PC-9 (cell line): ENCODE data around the gene PLAGL1. TPM values are rescaled to one million over a fixed set of nuclear protein-coding genes. Genes with fewer than 3 reads are reported as not detected.

Source experiments
- BruUV-seq: library from RNA; stranded (reverse); fragments of 400-500 nt; replicated peaks from 2 replicates; lab custom pipeline; 2021; lab: Mats Ljungman, UMichigan
- CTCF ChIA-PET: fragments of 300-600 bp; sonication (Branson Sonifier 250); formaldehyde crosslinking; loops from one replicate; lab custom pipeline; 2022; ENCODE audit warnings: antibody characterized with exemption; lab: Charles Lee
- POLR2A ChIA-PET: fragments of 300-600 bp; sonication (Branson Sonifier 250); formaldehyde crosslinking; loops from one replicate; lab custom pipeline; 2022; ENCODE audit warnings: antibody characterized with exemption; ENCODE audit not compliant: unreplicated experiment; lab: Charles Lee
- DNase-seq, 2 experiments: peaks; one replicate each; pipeline versions ENCODE4 v3.0.0 to v3.0.0-alpha.2; 2015 to 2022; ENCODE audit warnings: mixed read lengths in 1 of 2
- H2AFZ ChIP-seq: fragments of 200-600 bp; sonication (generic); 2 replicates; pipeline ENCODE4 v1.8.1; 2017; ENCODE audit warnings: antibody characterized with exemption
- H3F3A ChIP-seq: fragments of 200-600 bp; sonication (generic); 2 replicates; pipeline ENCODE4 v1.8.1; 2017; ENCODE audit warnings: antibody characterized with exemption, mild to moderate bottlenecking, low read depth; ENCODE audit not compliant: insufficient read depth
- H3K27ac ChIP-seq: fragments of 200-600 bp; sonication (generic); 2 replicates; pipeline ENCODE4 v1.6.1; 2016; ENCODE audit warnings: mixed run types
- H3K27me3 ChIP-seq: fragments of 200-600 bp; sonication (generic); 2 replicates; pipeline ENCODE4 v1.6.1; 2016; ENCODE audit warnings: low read depth, mixed run types; ENCODE audit not compliant: insufficient read depth
- H3K36me3 ChIP-seq: fragments of 200-600 bp; sonication (generic); 2 replicates; pipeline ENCODE4 v1.6.1; 2016; ENCODE audit warnings: low read depth, mixed run types
- H3K4me1 ChIP-seq: fragments of 200-600 bp; sonication (generic); replicated peaks from 2 replicates; pipeline ENCODE4 v1.6.1; 2016; ENCODE audit warnings: mixed run types; ENCODE audit not compliant: insufficient read depth
- H3K4me2 ChIP-seq: fragments of 200-600 bp; sonication (generic); 2 replicates; pipeline ENCODE4 v1.6.1; 2017; ENCODE audit warnings: mixed run types
- H3K4me3 ChIP-seq: fragments of 200-600 bp; sonication (generic); 2 replicates; pipeline ENCODE4 v1.6.1; 2016; ENCODE audit warnings: mixed run types
- H3K79me2 ChIP-seq: fragments of 200-600 bp; sonication (generic); 2 replicates; pipeline ENCODE4 v1.6.1; 2017; ENCODE audit warnings: low read depth, mixed run types
- H3K9me2 ChIP-seq: fragments of 200-600 bp; sonication (generic); 2 replicates; pipeline ENCODE4 v1.8.1; 2017; ENCODE audit warnings: mild to moderate bottlenecking; ENCODE audit not compliant: insufficient read depth
- H3K9me3 ChIP-seq: fragments of 200-600 bp; sonication (generic); 2 replicates; pipeline ENCODE4 v1.8.1; 2016; ENCODE audit warnings: low read depth; ENCODE audit not compliant: insufficient read depth
- H4K20me1 ChIP-seq: fragments of 200-600 bp; sonication (generic); 2 replicates; pipeline ENCODE4 v1.8.1; 2017; ENCODE audit not compliant: insufficient read depth
- CTCF ChIP-seq: fragments of 200-600 bp; sonication (generic); conservative IDR thresholded peaks from 2 replicates; pipeline ENCODE4 v1.6.1; 2017; ENCODE audit warnings: mixed run types, antibody characterized with exemption, mild to moderate bottlenecking, moderate library complexity
- EZH2 ChIP-seq: fragments of 200-600 bp; sonication (generic); IDR thresholded peaks from 2 replicates; pipeline ENCODE4 v1.8.0; 2017; ENCODE audit warnings: antibody characterized with exemption, low read depth
- intact Hi-C: fragments of 100-400 bp; cut with micrococcal nuclease; formaldehyde crosslinking; loops from one replicate; pipeline ENCODE4 v1.10.0; 2022; ENCODE audit not compliant: unreplicated experiment
- total RNA-seq: library from RNA; stranded (reverse); gene quantifications from 2 replicates; pipeline ENCODE4 v1.2.3, GENCODE V29; 2021

PLAGL1 gene
- total RNA-seq, 1 experiment from 2014 or later: 8.3 TPM

DNA sequence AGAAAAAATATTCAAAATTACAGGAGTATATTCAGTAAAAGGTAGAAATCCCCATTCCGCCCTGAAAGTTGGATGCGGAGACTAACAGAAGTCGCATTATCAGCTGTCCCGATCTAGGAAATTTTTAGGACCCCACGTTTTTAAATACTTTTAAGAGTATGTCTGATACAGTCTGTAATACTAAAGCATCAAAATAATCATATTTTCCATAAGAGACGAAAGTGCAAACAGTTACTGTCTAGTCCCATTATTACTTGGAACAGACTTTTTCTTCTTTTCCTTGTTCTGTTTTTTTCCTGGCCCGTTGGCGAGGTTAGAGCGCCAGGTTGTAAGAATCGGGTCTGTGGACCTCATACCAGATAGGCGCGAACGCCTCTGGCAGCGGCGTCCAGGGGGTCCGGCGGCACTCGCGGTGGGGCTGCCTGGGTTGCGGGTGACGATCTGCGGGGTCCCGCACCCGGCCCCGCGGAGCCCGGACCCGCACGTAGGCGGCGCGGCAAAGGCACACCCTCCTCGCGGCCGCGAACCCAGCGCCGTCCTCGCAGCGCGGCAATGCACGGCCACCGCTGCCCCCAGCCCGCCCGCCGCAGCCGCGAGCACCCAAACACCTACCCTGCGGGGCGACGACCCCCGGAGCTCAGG lies 460 bp downstream of the PLAGL1 start:
- Histone ChIP-seq H3K9me3 (no peaks in the 10 kb centered on the region), H3K9me2 (no peaks in the 10 kb centered on the region), H3K36me3 (no peaks in the 10 kb centered on the region), H3K79me2 (no peaks in the 10 kb centered on the region), H3K4me3 (peak overlapping the region; percentile 61; the same call in 1 of the 2 replicates), H3K27me3 (peaks cover 4% of the 10 kb centered on the region; the same call in 1 of the 2 replicates), H3F3A (no peaks in the 10 kb centered on the region), H3K4me1 (0 out of 2 replicates have a peak, but pooled peaks cover 5% of the 10 kb centered on the region), H3K27ac (no peak overlapping the region), H4K20me1 (no peaks in the 10 kb centered on the region), H2AFZ (peak overlapping the region; percentile 73), H3K4me2 (peak overlapping the region; percentile 83)
- intact Hi-C loops: loop anchor here (5.0 kb wide), 2 partner anchors 65 to 165 kb away; partner anchors contain the start of gene LTV1
- ChIA-PET POLR2A (interaction anchor here (0.7 kb wide), 2 partner anchors 1132 to 1570 kb away, joined by 3 read pairs; no protein-coding TSS in a partner anchor), CTCF (no interaction called here)
- DNase-seq: no peak
- no TSS peak for BruUV-seq
- TF ChIP-seq CTCF (no peak), EZH2 (no peak)

- Histone ChIP-seq H2AFZ (peak overlapping the region; percentile 73), H3K9me2 (no peaks in the 10 kb centered on the region), H3F3A (no peaks in the 10 kb centered on the region), H3K27me3 (peaks cover 4% of the 10 kb centered on the region; the same call in 1 of the 2 replicates), H3K4me2 (peak overlapping the region; percentile 83), H4K20me1 (no peaks in the 10 kb centered on the region), H3K36me3 (no peaks in the 10 kb centered on the region), H3K4me3 (peak overlapping the region; percentile 61), H3K4me1 (0 out of 2 replicates have a peak, but pooled peaks cover 5% of the 10 kb centered on the region), H3K27ac (no peak overlapping the region), H3K79me2 (no peaks in the 10 kb centered on the region), H3K9me3 (no peaks in the 10 kb centered on the region)
- POLR2A ChIA-PET: no interaction called here
- no peak for DNase-seq
- TF ChIP-seq CTCF (no peak), EZH2 (no peak)
- intact Hi-C loops: loop anchor here (5.0 kb wide), 2 partner anchors 65 to 165 kb away; partner anchors contain the start of gene LTV1
- TSS peak; percentile 63 for BruUV-seq
- CTCF ChIA-PET: no interaction called here
These were observed 1.2 kb downstream of the PLAGL1 start for GRCh38 chr6:144006736-144007477.

DNA sequence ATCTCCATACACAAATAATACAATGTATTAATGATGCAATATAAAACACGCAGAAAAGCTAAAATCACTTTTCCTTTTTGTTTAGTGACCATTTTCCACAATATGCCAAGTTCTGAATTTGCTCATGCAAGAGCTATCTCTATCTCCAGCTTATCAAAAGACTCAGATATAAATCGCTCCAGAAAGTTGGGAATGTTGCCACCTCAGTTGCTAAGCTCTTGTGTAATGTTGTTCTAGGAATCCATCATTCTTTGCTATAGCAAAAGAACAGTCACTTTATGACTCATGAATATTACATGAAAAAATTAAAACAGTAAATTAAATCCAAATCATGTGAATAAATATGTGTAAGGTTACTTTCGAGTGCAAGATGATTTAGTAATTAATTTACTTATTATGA lies 8.7 kb downstream of the PLAGL1 start:
- no peak for TF ChIP-seq EZH2
- TF ChIP-seq CTCF: no peak
- intact Hi-C loops: no loop called here
- CTCF ChIA-PET: no interaction called here

More for the DNA sequence above, 8.7 kb downstream of the PLAGL1 start:
- no peaks in the 10 kb centered on the region for H3K79me2 ChIP-seq
- no TSS peak for BruUV-seq
- H3K4me3 ChIP-seq: no peak overlapping the region
- H2AFZ ChIP-seq: no peak overlapping the region
- H3K36me3 ChIP-seq: no peaks in the 10 kb centered on the region
- POLR2A ChIA-PET: no interaction called here
- no peak overlapping the region for H3K27ac ChIP-seq
- H3K27me3 ChIP-seq: no peaks in the 10 kb centered on the region
- H4K20me1 ChIP-seq: no peaks in the 10 kb centered on the region
- no peak overlapping the region for H3K4me2 ChIP-seq
- H3K9me2 ChIP-seq: no peaks in the 10 kb centered on the region; the same call in 1 of the 2 replicates
- no peaks in the 10 kb centered on the region for H3F3A ChIP-seq
- peak in 1 of 2 experiments; percentile 38 for DNase-seq
- no peaks in the 10 kb centered on the region for H3K9me3 ChIP-seq
- no peaks in the 10 kb centered on the region for H3K4me1 ChIP-seq
